DLD1 (cell line): ENCODE measurements around the gene SLC39A13.

Experiments
- in situ Hi-C: cut with HindIII; loops from 2 replicates; pipeline ENCODE4 v1.10.0; 2017; ENCODE audit warnings: low sequenced_read_pairs

SLC39A13 gene

GRCh38 chr11:47426062-47426956 lies 17.9 kb downstream of the SLC39A13 start, which contains the start of gene PSMC3:
PSMC3 (minus strand) TSS chr11:47426439; CDS start chr11:47426279, 160 bp downstream.
- in situ Hi-C loops: no loop called here

DNA sequence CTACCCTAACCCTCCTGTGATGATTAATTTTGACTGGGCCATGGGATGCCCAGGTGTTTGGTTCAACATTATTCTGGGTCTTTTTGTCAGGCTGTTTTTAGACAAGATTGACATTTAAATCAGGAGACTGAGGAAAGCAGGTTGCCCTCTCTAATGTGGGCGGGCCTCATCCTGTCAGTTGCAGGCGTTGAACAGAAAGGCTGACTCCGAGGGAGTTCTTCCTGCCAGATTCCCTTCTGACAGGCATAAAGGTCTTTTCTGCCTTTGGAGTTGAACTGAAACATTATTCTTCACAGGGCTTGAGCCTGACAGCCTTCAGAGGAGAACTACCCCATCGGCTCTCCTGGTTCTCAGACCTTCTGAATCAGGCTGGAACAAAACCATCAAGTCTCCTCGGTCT lies 22.1 kb downstream of the SLC39A13 start:
- in situ Hi-C loops: no loop called here

GRCh38 chr11:47431356-47432083 lies 23.1 kb downstream of the SLC39A13 start:
- in situ Hi-C loops: no loop called here

DNA sequence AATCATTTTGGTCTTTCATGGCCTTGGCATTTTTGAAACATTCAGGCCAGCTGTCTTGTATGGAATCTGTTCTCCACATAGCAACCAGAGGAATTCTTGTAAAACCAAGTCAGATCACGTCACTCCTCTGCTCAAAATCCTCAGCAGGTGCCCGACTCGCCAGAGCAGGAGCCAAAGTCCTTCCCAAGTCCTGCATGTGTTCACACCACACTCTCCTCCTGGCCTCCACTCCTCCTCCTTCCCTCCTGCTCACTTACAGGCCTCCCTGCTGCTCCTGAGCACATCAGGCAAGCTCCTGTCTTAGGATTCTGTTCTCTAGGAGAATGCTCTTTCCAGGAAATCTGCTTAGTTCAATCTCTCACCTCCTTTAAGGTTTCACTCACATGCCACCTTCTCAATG lies 24.8 kb downstream of the SLC39A13 start:
- in situ Hi-C loops: no loop called here

GRCh38 chr11:47434011-47434786 lies 25.8 kb downstream of the SLC39A13 start:
- in situ Hi-C loops: no loop called here

- in situ Hi-C loops: no loop called here
Measured at GRCh38 chr11:47435687-47436086, 27.3 kb downstream of the SLC39A13 start.

- in situ Hi-C loops: no loop called here
Measured at GRCh38 chr11:47436726-47437125, 28.3 kb downstream of the SLC39A13 start.

- in situ Hi-C loops: no loop called here
Measured at GRCh38 chr11:47437218-47437745, 28.9 kb downstream of the SLC39A13 start.

DNA sequence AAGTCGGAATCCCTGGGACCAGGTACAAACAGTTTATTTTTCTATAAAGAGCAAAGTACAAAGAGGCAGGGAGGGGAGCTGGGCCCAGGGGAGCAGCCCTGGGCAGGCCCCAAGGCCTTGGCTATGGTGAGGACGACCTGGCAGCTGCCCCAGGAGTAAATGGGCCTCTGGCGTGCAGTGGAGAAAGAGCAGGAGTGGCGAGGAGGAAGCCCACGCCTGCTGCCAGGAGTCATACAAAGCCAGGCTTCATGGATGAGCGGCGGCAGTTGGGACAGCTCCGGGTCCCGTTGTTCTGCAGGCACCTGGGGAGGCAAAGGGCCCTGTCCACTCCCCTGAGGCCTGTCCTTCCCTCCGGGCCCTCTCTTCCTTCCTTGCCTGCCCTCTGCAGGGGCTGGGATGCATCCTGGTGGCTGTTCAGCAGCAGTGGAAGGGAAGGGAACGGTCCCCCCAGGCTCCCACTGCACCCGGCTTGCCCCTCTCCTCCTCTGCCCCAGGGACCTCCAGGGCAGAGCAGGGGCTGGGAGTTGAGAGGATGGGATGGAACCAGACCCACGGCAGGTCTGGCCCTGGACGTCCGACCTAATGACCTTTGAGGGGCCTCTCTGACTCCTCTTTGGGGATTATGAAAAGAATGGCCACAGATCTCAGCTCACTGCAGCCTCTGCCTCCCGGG lies 29.5 kb downstream of the SLC39A13 start:
- in situ Hi-C loops: no loop called here

DNA sequence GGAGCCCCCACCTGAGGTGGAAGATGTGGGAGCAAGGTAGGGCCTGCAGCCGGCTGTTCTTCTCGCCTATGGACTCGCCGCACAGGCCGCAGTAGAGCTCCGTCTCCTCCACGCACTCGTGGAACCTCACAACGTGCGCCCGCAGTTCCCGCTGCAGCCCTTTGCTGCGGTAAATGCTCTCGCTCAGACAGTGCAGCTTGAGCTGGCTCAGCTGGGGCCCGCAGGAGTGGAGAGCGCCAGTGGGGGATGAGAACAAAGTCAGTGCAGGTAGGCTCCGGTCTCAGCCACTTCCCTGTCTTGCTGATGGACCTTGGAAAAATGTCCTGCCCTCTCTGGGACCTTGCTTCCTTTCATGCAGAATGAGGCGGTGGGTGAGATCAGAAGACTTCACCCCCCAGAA lies 30.3 kb downstream of the SLC39A13 start:
- in situ Hi-C loops: no loop called here

- in situ Hi-C loops: no loop called here
Measured at GRCh38 chr11:47440054-47440476, 31.7 kb downstream of the SLC39A13 start.

DNA sequence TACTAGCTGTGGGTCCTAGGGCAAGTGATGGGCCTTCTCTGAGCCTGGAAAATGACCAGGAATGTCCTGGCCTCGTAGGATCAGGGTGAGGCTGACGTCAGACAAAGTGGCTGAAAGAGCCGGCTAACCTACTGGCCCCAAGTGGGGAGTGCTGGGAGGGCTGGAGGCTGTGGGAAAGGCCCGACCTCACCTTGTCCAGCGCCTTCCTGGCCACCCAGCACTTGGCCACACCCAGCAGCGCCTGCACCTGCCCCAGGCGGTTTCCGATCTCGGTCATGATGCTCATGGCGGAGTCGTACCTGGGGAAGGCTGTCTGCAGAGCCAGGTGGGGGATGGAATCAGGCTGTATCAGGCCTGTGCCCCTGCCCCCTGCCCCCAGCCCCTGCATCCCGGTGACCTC lies 33.0 kb downstream of the SLC39A13 start:
- in situ Hi-C loops: no loop called here

DNA sequence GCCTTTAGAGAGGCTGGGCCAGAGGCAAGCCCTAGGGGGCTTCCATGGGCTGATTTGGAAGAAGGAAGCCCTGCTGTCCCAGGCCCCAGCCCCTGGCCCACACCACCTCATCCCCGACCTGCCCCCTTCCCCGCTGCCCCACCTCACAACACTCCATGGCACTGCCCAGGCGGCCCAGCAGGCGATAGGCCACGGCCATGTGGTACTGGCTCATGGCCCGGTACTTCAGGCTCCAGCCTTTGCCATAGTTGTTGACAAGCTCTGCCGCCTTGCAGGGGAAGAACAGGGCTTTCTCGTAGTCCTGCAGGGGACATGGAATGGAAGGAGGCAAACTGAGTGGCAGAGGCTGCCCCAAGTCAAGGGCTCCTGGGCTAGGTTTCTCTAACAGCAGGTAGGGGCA lies 34.1 kb downstream of the SLC39A13 start:
- in situ Hi-C loops: no loop called here

- in situ Hi-C loops: no loop called here
Measured at GRCh38 chr11:47443028-47443700, 34.8 kb downstream of the SLC39A13 start.

DNA sequence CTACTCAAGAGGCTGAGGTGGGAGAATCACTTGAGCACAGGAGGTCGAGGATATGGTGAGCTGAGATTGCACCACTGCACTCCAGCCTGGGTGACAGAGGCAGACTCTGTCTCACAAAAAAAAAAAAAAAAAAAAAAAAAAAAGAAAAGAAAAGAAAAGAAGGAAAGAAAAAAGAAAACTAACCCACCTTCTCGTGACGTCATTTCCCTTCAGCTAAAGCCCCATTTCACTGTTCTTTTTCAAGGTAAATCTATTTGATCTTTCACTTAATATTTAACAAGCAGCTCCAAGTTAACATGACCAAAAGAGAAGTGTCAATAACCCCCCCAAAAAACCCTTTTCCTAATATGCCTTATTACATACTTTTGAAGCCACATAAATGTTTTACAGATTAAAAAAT lies 35.4 kb downstream of the SLC39A13 start:
- in situ Hi-C loops: no loop called here

GRCh38 chr11:47445840-47446239 lies 37.5 kb downstream of the SLC39A13 start:
- in situ Hi-C loops: no loop called here

DNA sequence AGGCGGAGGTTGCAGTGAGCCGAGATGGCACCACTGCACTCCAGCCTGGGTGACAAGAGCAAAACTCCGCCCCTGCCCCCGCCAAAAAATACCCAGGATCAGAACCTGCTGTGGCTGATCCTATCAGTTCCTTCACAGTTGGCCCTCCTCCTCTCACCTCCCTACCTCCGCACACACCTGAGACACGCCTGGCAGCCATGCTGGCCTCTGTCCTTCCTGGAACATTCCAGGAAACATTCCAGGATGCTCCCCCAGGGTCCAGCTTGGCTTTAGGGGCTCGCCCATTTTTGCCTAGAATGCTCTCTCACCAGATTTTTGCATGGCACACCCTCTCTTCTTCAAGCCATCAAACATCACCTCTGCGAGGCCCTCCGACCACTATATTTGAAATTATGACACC lies 38.4 kb downstream of the SLC39A13 start:
- in situ Hi-C loops: no loop called here

- in situ Hi-C loops: no loop called here
Measured at GRCh38 chr11:47447906-47448305, 39.5 kb downstream of the SLC39A13 start.

- in situ Hi-C loops: no loop called here
Measured at GRCh38 chr11:47448566-47449427, 40.4 kb downstream of the SLC39A13 start, which contains the start of gene RAPSN. RAPSN (minus strand) TSS chr11:47449136; CDS start chr11:47448964, 172 bp downstream.
